ENCODE measurements around the gene OTUD7B.
"Not testable (repeated sequence)": the region's sequence is repeated elsewhere in the genome, so short reads cannot be mapped to it uniquely, and the experiment has no call there.

The OTUD7B gene

DNA sequence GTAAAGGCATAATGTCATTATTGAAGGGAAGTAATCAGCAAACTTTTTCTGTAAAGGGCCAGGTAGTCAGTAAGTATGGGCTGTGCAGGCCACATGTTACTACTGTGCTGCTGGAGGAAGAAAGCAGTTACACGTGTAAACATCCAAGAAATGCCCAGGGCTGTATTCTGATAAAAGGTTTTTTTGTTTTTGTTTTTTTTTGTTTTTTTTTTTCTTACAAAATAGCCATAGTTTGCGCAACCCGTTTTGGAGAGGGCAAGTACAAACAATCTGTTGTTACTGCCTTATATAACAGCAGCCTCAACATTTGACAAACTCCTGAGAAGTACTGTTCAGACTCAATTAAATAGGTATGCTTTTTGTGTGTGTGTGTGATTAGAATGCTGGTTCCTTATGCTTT lies 47.2 kb downstream of the OTUD7B start:
- Histone ChIP-seq H3K27me3 (no peaks in the 10 kb centered on the region), H3K9me3 (no peaks in the 10 kb centered on the region), H4K20me1 (no peaks in the 10 kb centered on the region), H3K36me3 (no peaks in the 10 kb centered on the region), H3K4me1 (0 out of 2 replicates have a peak, but pooled peaks cover 7% of the 10 kb centered on the region), H3K27ac (no peak overlapping the region), H3K4me3 (no peak overlapping the region), H3K4me2 (no peak overlapping the region), H3K9ac (no peak overlapping the region)
- TF ChIP-seq Cebpa-rat (IDR thresholded peaks at IDR 0.05), result no peak

DNA sequence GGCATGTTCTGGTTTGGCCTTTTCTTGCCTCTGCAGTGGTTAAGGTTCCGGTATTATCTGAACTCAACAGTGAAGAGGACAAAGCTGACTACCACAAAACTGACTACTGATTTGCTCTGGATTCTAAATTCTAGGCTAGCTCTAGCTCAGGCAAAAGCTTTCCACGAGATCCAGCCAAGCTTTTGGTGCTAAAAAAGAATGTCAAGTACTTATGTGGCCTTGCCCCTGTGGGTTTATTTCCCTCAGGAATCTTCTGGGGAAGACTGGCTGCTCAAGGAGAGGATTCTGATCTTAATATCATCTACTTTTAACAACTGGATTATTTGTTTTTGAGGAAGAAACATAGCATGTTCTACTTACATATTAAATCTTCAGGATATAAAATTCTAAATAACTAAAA lies 47.8 kb downstream of the OTUD7B start:
- no peaks in the 10 kb centered on the region for H3K27me3 ChIP-seq
- no peak for TF ChIP-seq Cebpa-rat (IDR thresholded peaks at IDR 0.05)
- no peaks in the 10 kb centered on the region for H4K20me1 ChIP-seq
- H3K9me3 ChIP-seq, result no peaks in the 10 kb centered on the region
- no peaks in the 10 kb centered on the region for H3K36me3 ChIP-seq
- no peak overlapping the region for H3K9ac ChIP-seq
- H3K4me2 ChIP-seq, result no peak overlapping the region
- 0 out of 2 replicates have a peak, but pooled peaks cover 7% of the 10 kb centered on the region for H3K4me1 ChIP-seq
- no peak overlapping the region for H3K27ac ChIP-seq
- H3K4me3 ChIP-seq, result no peak overlapping the region

DNA sequence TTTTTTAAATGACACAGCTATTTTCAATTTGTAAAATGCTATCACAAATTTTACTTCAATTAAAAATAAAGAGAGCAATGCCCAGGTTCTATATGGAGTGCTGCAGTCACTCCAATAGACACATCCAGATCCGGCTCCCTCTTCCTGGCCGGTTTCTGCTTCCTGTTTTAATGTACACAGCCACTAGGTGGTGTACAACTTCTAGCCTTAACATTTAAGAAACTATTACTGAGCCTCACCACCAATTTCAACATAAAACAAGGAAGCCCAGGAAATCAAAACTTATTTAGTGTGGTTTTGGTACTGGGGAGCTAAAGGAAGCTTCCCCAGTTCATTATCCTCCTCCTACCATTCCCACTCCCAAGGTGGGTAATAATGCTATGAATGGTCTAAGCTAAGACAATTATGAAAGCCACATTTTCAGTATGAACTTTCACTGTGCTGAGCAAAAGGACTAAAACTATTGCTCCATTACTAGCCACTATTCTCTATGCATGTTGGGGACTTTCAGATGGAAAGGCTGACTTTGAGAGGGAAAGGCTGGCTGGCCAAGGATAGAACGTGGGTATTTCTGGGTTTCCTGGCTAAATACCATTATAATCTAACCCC lies 48.4 kb downstream of the OTUD7B start:
- Histone ChIP-seq H3K27me3 (no peaks in the 10 kb centered on the region), H3K9me3 (no peaks in the 10 kb centered on the region), H3K4me1 (0 out of 2 replicates have a peak, but pooled peaks cover 7% of the 10 kb centered on the region), H4K20me1 (no peaks in the 10 kb centered on the region), H3K36me3 (no peaks in the 10 kb centered on the region), H3K27ac (no peak overlapping the region), H3K9ac (no peak overlapping the region), H3K4me2 (no peak overlapping the region), H3K4me3 (no peak overlapping the region)
- no peak for TF ChIP-seq Cebpa-rat (IDR thresholded peaks at IDR 0.05)

GRCh38 chr1:149957548-149957947 lies 53.0 kb downstream of the OTUD7B start:
- not testable (repeated sequence) for H4K20me1 ChIP-seq, H3K9ac ChIP-seq, H3K4me3 ChIP-seq, H3K4me1 ChIP-seq, H3K4me2 ChIP-seq, H3K27me3 ChIP-seq, H3K27ac ChIP-seq, H3K9me3 ChIP-seq, H3K36me3 ChIP-seq

DNA sequence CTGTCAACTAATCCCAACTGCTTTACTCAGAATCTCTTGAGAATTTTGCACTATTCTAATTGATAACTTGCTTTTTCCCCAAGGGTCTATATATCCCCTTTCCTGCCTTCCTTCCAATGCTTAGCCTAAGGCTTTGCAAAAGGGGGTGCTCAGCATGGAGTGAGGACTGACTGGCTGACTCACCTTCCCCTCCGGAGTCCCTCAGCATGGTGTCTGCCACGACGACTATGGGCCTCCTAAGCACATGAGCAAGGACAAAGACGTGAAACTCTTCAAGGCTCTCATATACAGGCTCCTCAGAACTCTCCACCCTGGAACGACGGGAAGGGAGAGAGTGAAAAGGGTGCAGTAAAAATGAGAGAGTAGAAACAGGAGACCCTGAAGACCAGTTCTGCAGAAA lies 60.6 kb downstream of the OTUD7B start:
- H3K36me3 ChIP-seq, result no peaks in the 10 kb centered on the region
- no peak overlapping the region for H3K4me3 ChIP-seq
- H3K27me3 ChIP-seq, result no peaks in the 10 kb centered on the region
- no peaks in the 10 kb centered on the region for H3K4me1 ChIP-seq
- H3K9me3 ChIP-seq, result no peaks in the 10 kb centered on the region
- H3K27ac ChIP-seq, result no peak overlapping the region
- no peak overlapping the region for H3K4me2 ChIP-seq
- no peaks in the 10 kb centered on the region for H4K20me1 ChIP-seq
- H3K9ac ChIP-seq, result no peak overlapping the region
- no peak for TF ChIP-seq Cebpa-rat (IDR thresholded peaks at IDR 0.05)

GRCh38 chr1:149945206-149945605 lies 65.3 kb downstream of the OTUD7B start:
- Histone ChIP-seq H3K36me3 (no peaks in the 10 kb centered on the region), H4K20me1 (no peaks in the 10 kb centered on the region), H3K27me3 (no peaks in the 10 kb centered on the region), H3K4me1 (no peaks in the 10 kb centered on the region), H3K9ac (no peak overlapping the region), H3K9me3 (no peaks in the 10 kb centered on the region), H3K4me2 (no peak overlapping the region), H3K27ac (no peak overlapping the region), H3K4me3 (no peak overlapping the region)
- TF ChIP-seq Cebpa-rat (IDR thresholded peaks at IDR 0.05), result no peak

GRCh38 chr1:149942885-149943284 lies 67.6 kb downstream of the OTUD7B start:
- H3K27me3 ChIP-seq, result no peaks in the 10 kb centered on the region
- no peak overlapping the region for H3K27ac ChIP-seq
- H3K4me2 ChIP-seq, result no peak overlapping the region
- H3K4me1 ChIP-seq, result no peaks in the 10 kb centered on the region
- H3K36me3 ChIP-seq, result no peaks in the 10 kb centered on the region
- no peaks in the 10 kb centered on the region for H4K20me1 ChIP-seq
- no peak overlapping the region for H3K9ac ChIP-seq
- TF ChIP-seq Cebpa-rat (IDR thresholded peaks at IDR 0.05), result no peak
- no peak overlapping the region for H3K4me3 ChIP-seq
- no peaks in the 10 kb centered on the region for H3K9me3 ChIP-seq

DNA sequence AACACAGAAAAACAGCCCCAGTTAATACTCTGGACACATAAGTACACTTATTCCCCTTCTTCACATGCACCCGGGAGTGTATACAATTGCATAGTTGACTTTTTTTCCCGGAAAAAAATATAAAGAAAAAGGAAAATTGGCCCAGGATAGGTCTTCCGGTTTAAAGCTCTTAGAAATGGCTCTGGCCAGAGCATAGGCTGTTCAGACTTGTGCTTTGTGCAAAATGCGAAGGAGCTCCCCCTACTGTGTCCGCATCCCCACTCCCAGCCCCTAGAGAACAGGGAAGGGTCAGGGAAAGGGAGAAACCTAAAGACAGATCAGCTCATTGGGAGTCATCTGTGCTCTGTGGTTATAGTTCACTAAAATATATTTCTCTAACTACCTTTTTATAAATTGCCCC lies 68.3 kb downstream of the OTUD7B start:
- H3K27me3 ChIP-seq, result no peaks in the 10 kb centered on the region
- TF ChIP-seq Cebpa-rat (IDR thresholded peaks at IDR 0.05), result no peak
- H4K20me1 ChIP-seq, result no peaks in the 10 kb centered on the region
- H3K36me3 ChIP-seq, result no peaks in the 10 kb centered on the region
- H3K4me3 ChIP-seq, result no peak overlapping the region
- H3K27ac ChIP-seq, result no peak overlapping the region
- H3K4me2 ChIP-seq, result no peak overlapping the region
- H3K9me3 ChIP-seq, result no peaks in the 10 kb centered on the region
- H3K9ac ChIP-seq, result no peak overlapping the region
- H3K4me1 ChIP-seq, result no peaks in the 10 kb centered on the region

GRCh38 chr1:149940427-149940826 lies 70.1 kb downstream of the OTUD7B start:
- H4K20me1 ChIP-seq, result no peaks in the 10 kb centered on the region
- H3K36me3 ChIP-seq, result no peaks in the 10 kb centered on the region
- H3K4me3 ChIP-seq, result no peak overlapping the region
- no peak overlapping the region for H3K4me2 ChIP-seq
- no peaks in the 10 kb centered on the region for H3K9me3 ChIP-seq
- H3K4me1 ChIP-seq, result no peaks in the 10 kb centered on the region
- no peak overlapping the region for H3K9ac ChIP-seq
- H3K27me3 ChIP-seq, result no peaks in the 10 kb centered on the region
- TF ChIP-seq Cebpa-rat (IDR thresholded peaks at IDR 0.05), result no peak
- no peak overlapping the region for H3K27ac ChIP-seq

- not testable (repeated sequence) for H3K27ac ChIP-seq, H3K4me3 ChIP-seq, H3K27me3 ChIP-seq, H3K4me2 ChIP-seq, H3K9me3 ChIP-seq, H3K9ac ChIP-seq, H3K36me3 ChIP-seq, H3K4me1 ChIP-seq, H4K20me1 ChIP-seq
These were observed 71.9 kb downstream of the OTUD7B start for GRCh38 chr1:149938668-149939003.

DNA sequence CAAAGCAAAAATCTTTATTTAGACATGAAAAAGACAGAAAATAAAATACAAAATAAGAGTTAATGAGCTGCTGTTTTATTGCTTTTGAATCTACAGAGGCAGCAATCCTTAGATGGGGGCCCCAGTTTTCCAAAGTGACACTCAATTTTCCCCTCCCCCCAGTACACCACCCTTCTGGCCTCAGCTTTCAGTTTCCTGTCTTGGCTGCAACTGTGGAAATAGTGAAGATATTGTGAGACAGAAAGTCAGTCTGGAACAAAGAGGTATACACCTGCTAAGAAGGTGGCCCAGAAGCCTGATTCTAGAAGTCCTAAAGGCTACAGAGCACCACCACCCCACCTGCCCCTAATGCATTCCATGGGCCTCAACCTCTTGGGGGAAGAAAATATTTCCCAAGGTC lies 72.8 kb downstream of the OTUD7B start:
- no peak for TF ChIP-seq Cebpa-rat (IDR thresholded peaks at IDR 0.05)
- Histone ChIP-seq H3K27me3 (no peaks in the 10 kb centered on the region), H3K4me3 (no peak overlapping the region), H3K27ac (no peak overlapping the region), H3K4me2 (no peak overlapping the region; the same call in 1 of the 2 replicates), H3K9ac (no peak overlapping the region), H3K4me1 (no peaks in the 10 kb centered on the region), H4K20me1 (no peaks in the 10 kb centered on the region), H3K36me3 (no peaks in the 10 kb centered on the region), H3K9me3 (no peaks in the 10 kb centered on the region)
